Lower leg skin (tissue), 3 donors: Measurements from ENCODE around the gene UTF1.

Experiments used
- CTCF ChIP-seq, 3 donors: fragments of 450-650 bp; IDR thresholded peaks; one replicate each; pipeline ENCODE4 v1.5.1; 2016; ENCODE audit warnings: antibody characterized with exemption in 3 of 3, mild to moderate bottlenecking in 3 of 3, moderate library complexity in 2 of 3
- POLR2A ChIP-seq, 2 donors: fragments of 450-650 bp; IDR thresholded peaks; one replicate each; pipeline ENCODE4 v1.6.1; 2016 to 2017; ENCODE audit warnings: antibody characterized with exemption in 2 of 2, mild to moderate bottlenecking in 1 of 2, moderate library complexity in 1 of 2

- TF ChIP-seq POLR2A (IDR thresholded peaks at IDR 0.05), result no peak
- no peak for TF ChIP-seq CTCF (IDR thresholded peaks at IDR 0.05)
Observed at GRCh38 chr10:133259602-133259989, 29.6 kb downstream of the UTF1 start.
